PC-3 (cell line): ENCODE results near the gene CGB8.

Experiments used
- EZH2 ChIP-seq: fragments of 300-600 bp; sonication (generic); IDR thresholded peaks from one replicate; pipeline ENCODE4 v1.6.1; 2017; ENCODE audit warnings: antibody characterized with exemption, mild to moderate bottlenecking, low read length; ENCODE audit not compliant: unreplicated experiment
- EZH2phosphoT487 ChIP-seq: fragments of 300-600 bp; sonication (generic); IDR thresholded peaks from 2 replicates; pipeline ENCODE4 v1.6.1; 2018; ENCODE audit warnings: mild to moderate bottlenecking, antibody characterized with exemption, low read length, borderline replicate concordance
- TF ChIP-seq, protein P1 (sequence below): fragments of 300-600 bp; sonication (generic); conservative IDR thresholded peaks from 2 replicates; pipeline ENCODE4 v1.5.1; 2017; ENCODE audit warnings: antibody characterized with exemption, low read depth, mild to moderate bottlenecking, low read length

DNA sequence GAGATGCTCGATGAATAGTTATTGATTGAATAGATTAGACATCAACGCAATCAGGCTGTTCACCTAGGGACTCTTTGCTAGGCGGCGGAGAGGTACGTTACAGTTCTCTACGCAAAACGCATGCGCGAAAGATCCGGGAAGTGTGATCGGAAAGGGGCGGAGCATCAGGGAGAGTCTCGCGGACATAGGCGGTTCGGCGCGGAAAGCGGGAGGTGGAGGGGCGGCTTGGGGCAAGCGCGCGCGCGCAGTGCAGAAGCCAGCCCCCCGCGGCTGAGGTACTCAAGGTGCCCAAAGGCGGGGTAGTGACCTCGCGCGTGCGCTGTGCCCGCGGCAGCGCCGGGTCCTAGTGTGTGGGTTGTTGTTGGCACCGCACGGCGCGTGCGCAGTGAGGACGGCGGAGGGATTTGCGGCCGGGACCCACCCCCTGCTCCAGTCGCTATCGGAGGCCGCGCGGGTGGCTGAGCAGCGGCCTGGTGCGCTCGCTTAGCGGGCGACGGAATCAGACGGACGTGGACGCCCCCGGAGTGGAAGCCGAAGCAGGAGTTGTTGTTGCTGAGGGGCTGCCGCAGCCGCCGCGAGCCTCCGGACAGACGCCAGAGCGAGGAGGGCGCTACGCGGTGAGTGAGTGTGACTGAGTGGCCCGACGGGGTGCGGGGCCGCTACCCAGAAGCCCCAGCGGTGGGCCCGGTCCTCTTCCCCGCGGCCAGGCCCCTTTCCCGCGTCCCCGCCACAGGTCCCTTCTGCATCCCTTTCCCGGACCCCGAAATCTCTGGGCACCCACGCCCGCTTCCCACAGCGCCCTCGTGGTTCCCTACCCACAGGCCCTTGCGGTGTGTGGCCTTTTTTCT is 36.3 kb upstream of the CGB8 start, which contains the start of gene SNRNP70:
- TF ChIP-seq EZH2phosphoT487 (no peak), EZH2 (no peak)
- TF ChIP-seq, protein P1, sequence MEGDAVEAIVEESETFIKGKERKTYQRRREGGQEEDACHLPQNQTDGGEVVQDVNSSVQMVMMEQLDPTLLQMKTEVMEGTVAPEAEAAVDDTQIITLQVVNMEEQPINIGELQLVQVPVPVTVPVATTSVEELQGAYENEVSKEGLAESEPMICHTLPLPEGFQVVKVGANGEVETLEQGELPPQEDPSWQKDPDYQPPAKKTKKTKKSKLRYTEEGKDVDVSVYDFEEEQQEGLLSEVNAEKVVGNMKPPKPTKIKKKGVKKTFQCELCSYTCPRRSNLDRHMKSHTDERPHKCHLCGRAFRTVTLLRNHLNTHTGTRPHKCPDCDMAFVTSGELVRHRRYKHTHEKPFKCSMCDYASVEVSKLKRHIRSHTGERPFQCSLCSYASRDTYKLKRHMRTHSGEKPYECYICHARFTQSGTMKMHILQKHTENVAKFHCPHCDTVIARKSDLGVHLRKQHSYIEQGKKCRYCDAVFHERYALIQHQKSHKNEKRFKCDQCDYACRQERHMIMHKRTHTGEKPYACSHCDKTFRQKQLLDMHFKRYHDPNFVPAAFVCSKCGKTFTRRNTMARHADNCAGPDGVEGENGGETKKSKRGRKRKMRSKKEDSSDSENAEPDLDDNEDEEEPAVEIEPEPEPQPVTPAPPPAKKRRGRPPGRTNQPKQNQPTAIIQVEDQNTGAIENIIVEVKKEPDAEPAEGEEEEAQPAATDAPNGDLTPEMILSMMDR, result no peak
